Measurements from ENCODE around the gene PKMYT1.

PKMYT1 gene

GRCh38 chr16:3017794-3018506 lies 37.7 kb upstream of the PKMYT1 start, which contains the start of gene CLDN6:
TSS of gene CLDN6 (minus strand) at chr16:3018183. CDS start at chr16:3016021, 2,162 bp downstream.
- no peak for DNase-seq

- no peak for DNase-seq
Measured at GRCh38 chr16:3017344-3017743, 37.1 kb upstream of the PKMYT1 start.

GRCh38 chr16:3015865-3016521 lies 35.7 kb upstream of the PKMYT1 start:
- no peak for DNase-seq

- DNase-seq: no peak
Measured at GRCh38 chr16:3014971-3015370, 34.7 kb upstream of the PKMYT1 start.

- DNase-seq: no peak
Measured at GRCh38 chr16:3013998-3014690, 33.9 kb upstream of the PKMYT1 start.

- DNase-seq: no peak
Measured at GRCh38 chr16:3013491-3013951, 33.3 kb upstream of the PKMYT1 start.

- DNase-seq: peak; percentile 77
Measured at GRCh38 chr16:3012828-3013420, 32.7 kb upstream of the PKMYT1 start, which contains the start of gene CLDN9. TSS of gene CLDN9 (plus strand) at chr16:3012923. CDS start at chr16:3013363, 440 bp downstream.

- DNase-seq: peak; percentile 82
Measured at GRCh38 chr16:3012246-3012645, 32.0 kb upstream of the PKMYT1 start.

GRCh38 chr16:3010510-3010909 lies 30.3 kb upstream of the PKMYT1 start:
- no peak for DNase-seq

GRCh38 chr16:3009568-3010390 lies 29.5 kb upstream of the PKMYT1 start:
- no peak for DNase-seq

- no peak for DNase-seq
Measured at GRCh38 chr16:3008690-3009037, 28.4 kb upstream of the PKMYT1 start.

GRCh38 chr16:3007957-3008689 lies 27.9 kb upstream of the PKMYT1 start:
- no peak for DNase-seq

- DNase-seq: no peak
Measured at GRCh38 chr16:3007059-3007956, 27.1 kb upstream of the PKMYT1 start.

GRCh38 chr16:3004781-3005284 lies 24.6 kb upstream of the PKMYT1 start:
- DNase-seq: no peak

- no peak for DNase-seq
Measured at GRCh38 chr16:3004319-3004718, 24.1 kb upstream of the PKMYT1 start.

GRCh38 chr16:3003582-3004270 lies 23.5 kb upstream of the PKMYT1 start:
- peak; percentile 99 for DNase-seq

GRCh38 chr16:3001316-3001715 lies 21.1 kb upstream of the PKMYT1 start:
- no peak for DNase-seq

- no peak for DNase-seq
Measured at GRCh38 chr16:3000540-3000939, 20.3 kb upstream of the PKMYT1 start.

- no peak for DNase-seq
Measured at GRCh38 chr16:2999929-3000328, 19.7 kb upstream of the PKMYT1 start.

GRCh38 chr16:2996298-2996697 lies 16.1 kb upstream of the PKMYT1 start:
- DNase-seq: no peak

Data from NCI-H187 treated with DMSO at 0.1 percent for 48 hours (cell line).